Colonic mucosa (tissue), 4 donors: Measurements from ENCODE around the gene FARP1. TPM values are rescaled to one million over a fixed set of nuclear protein-coding genes. Genes with fewer than 3 reads are reported as not detected.

Experiments
- DNase-seq: peaks from one replicate; pipeline ENCODE4 v3.0.0-alpha.2; 2020
- H3K27ac ChIP-seq: fragments of 200-600 bp; one replicate; pipeline ENCODE4 v1.8.0; 2021
- H3K27me3 ChIP-seq: fragments of 200-600 bp; one replicate; pipeline ENCODE4 v1.8.0; 2021
- H3K36me3 ChIP-seq: fragments of 200-600 bp; one replicate; pipeline ENCODE4 v1.8.0; 2021
- H3K4me1 ChIP-seq: fragments of 200-600 bp; one replicate; pipeline ENCODE4 v1.8.0; 2021; ENCODE audit warnings: mild to moderate bottlenecking
- H3K4me3 ChIP-seq: fragments of 200-600 bp; one replicate; pipeline ENCODE4 v1.8.0; 2021
- H3K9ac ChIP-seq, 2 donors: one replicate each; pipeline ENCODE4 v1.7.0; 2013; ENCODE audit warnings: control low read depth in 2 of 2, low read depth in 2 of 2, low read length in 2 of 2
- H3K9me3 ChIP-seq: fragments of 200-600 bp; one replicate; pipeline ENCODE4 v1.8.0; 2021
- CTCF ChIP-seq: fragments of 200-600 bp; IDR thresholded peaks from one replicate; pipeline ENCODE4 v1.8.0; 2022; ENCODE audit warnings: antibody characterized with exemption, mild to moderate bottlenecking
- intact Hi-C: fragments of 100-400 bp; cut with DNase I; formaldehyde crosslinking; loops from one replicate; pipeline ENCODE4 v1.14.1; 2022
- total RNA-seq, 2 donors: library from RNA; stranded (reverse); fragmentation: NEBNext Ultra II Directional in 1 of 2; extraction: Animal tissue kit (Norgen Biotek cat#: 25700) in 1 of 2; gene quantifications; one replicate each; pipeline ENCODE4 v1.2.1, GENCODE V29; 2021
- donor health status: healthy.
- donor health status: DM: no; HTN: no; CAD: no.
- donor health status: DM: no; HTN: no; CAD: no.

The FARP1 gene
- total RNA-seq, 2 donors from 2014 or later: 39.1 to 53.5 TPM

GRCh38 chr13:98105929-98106336 lies 37.0 kb upstream of the FARP1 start:
- DNase-seq: no peak
- H3K9me3 ChIP-seq: no peaks in the 10 kb centered on the region
- no peak overlapping the region for H3K9ac ChIP-seq
- H3K36me3 ChIP-seq: no peaks in the 10 kb centered on the region
- no peak overlapping the region for H3K4me3 ChIP-seq
- TF ChIP-seq CTCF: no peak
- no peak overlapping the region for H3K27ac ChIP-seq
- intact Hi-C loops: no loop called here
- no peaks in the 10 kb centered on the region for H3K4me1 ChIP-seq
- H3K27me3 ChIP-seq: no peaks in the 10 kb centered on the region

- Histone ChIP-seq H3K27ac (no peak overlapping the region), H3K4me1 (no peaks in the 10 kb centered on the region), H3K27me3 (no peaks in the 10 kb centered on the region), H3K4me3 (no peak overlapping the region), H3K9me3 (no peaks in the 10 kb centered on the region), H3K9ac (no peak overlapping the region), H3K36me3 (no peaks in the 10 kb centered on the region)
- intact Hi-C loops: no loop called here
- no peak for TF ChIP-seq CTCF
- no peak for DNase-seq
Measured at GRCh38 chr13:98108341-98108740, 34.6 kb upstream of the FARP1 start.

- no peaks in the 10 kb centered on the region for H3K36me3 ChIP-seq
- DNase-seq: no peak
- no peaks in the 10 kb centered on the region for H3K9me3 ChIP-seq
- H3K27ac ChIP-seq: no peak overlapping the region
- H3K27me3 ChIP-seq: no peaks in the 10 kb centered on the region
- no peak for TF ChIP-seq CTCF
- no peaks in the 10 kb centered on the region for H3K4me1 ChIP-seq
- intact Hi-C loops: no loop called here
- no peak overlapping the region for H3K9ac ChIP-seq
- H3K4me3 ChIP-seq: no peak overlapping the region
Measured at GRCh38 chr13:98109226-98109853, 33.6 kb upstream of the FARP1 start.

DNA sequence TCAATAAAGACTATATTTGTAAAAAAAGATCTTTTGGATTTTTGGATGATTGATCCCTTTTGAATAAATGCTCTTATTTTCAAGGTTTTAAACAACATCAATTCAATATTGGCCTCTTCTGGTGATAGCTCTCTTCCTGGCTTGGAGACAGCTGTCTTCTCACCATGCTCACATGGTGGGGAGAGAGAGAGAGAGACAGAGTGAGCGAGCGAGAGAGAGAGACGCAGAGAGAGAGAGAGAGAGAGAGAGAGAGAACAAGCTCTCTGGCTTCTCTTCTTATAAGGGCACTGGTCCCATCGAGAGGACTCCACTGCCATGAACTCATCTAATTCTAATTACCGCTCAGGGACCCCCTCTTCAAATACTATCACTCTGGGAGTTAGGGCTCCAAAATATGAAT lies 32.1 kb upstream of the FARP1 start:
- TF ChIP-seq CTCF: no peak
- no peak overlapping the region for H3K4me3 ChIP-seq
- H3K27me3 ChIP-seq: no peaks in the 10 kb centered on the region
- no peaks in the 10 kb centered on the region for H3K36me3 ChIP-seq
- no peak overlapping the region for H3K27ac ChIP-seq
- DNase-seq: no peak
- no peak overlapping the region for H3K9ac ChIP-seq
- no peaks in the 10 kb centered on the region for H3K4me1 ChIP-seq
- H3K9me3 ChIP-seq: no peaks in the 10 kb centered on the region
- intact Hi-C loops: no loop called here

DNA sequence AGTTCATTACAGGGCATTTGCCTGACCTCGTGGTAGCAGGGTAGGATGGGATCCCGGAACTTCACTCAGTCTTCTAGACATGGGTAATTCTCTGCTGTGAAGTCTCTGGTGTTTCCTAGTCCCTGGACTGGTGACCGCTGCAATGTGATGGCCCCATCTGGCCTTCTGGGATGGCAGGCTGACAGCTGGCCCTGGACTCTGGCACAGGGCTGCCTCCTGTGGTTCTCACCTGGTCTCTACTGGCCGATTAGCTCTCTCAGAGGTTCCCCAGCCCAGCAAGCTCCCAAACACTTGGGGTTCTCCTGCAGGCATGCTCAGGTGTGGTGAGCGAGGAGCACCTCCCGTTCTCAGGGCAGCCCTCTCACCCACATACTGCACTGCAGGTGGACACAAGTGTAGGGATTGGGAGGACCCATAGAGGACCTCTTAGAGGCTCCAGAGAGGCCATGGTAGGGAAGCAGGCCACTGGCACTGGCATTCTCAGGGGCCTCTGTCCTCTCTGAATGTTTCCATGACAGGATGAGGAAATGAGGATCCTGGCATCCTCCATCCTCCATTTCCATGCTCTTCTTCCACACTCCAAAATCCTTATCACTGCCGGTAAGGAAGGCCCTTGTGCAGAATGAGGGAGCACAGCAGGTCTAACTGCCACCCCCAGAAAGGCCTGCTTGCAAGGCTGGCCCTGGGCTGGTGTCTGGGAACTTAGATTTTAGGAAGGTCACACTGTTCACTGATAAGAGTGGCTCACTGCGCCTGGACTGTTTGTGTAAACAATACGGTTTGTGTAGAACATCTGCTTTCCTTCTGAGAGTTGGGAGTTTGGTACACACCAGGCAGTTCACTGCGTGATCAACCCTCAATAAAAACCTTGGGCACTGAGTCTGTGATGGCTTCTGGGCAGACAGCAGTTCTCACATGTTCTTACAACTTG lies 31.5 kb upstream of the FARP1 start:
- Histone ChIP-seq H3K27me3 (no peaks in the 10 kb centered on the region), H3K27ac (no peak overlapping the region), H3K9me3 (no peaks in the 10 kb centered on the region), H3K4me3 (no peak overlapping the region), H3K36me3 (no peaks in the 10 kb centered on the region), H3K4me1 (no peaks in the 10 kb centered on the region), H3K9ac (no peak overlapping the region)
- intact Hi-C loops: no loop called here
- DNase-seq: no peak
- no peak for TF ChIP-seq CTCF
